NCI-H748 treated with DMSO at 0.1 percent for 48 hours (cell line): ENCODE results near the gene CFAP298.
"Not testable (repeated sequence)": the region's sequence is repeated elsewhere in the genome, so short reads cannot be mapped to it uniquely, and the experiment has no call there.

Experiments
- DNase-seq: peaks from one replicate; lab custom pipeline; 2025; lab: John Stamatoyannopoulos, UW

The CFAP298 gene

DNA sequence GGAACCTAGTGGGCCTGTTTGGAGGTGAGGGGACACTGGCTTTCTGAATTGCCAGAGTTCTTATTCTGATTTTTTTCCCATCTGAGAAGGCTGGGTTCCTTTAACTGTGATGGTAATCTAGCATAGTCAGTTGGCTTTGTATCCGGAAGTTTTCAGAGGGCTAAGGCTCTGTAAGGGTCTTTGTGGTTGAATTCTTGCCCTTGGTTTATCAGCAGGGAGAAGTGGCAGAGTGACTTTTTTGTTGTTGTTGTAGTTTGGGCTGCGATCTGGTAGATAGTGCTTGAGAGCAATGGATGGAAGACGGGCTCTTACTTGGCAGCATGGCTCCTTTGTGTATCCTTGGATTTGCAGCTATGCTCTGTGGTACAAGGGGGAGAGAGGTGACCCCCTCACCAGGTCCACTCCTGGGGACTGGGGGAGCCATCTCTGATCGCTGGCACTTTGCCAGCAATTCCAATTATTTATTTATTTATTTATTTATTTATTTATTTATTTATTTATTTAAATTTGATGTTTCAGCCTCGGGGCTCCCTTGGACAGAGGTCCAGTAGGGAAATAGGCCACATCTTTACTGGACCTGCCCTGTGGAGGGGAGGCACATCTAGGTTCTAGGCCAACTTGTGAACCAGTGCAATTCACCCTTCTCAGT lies 45.3 kb downstream of the CFAP298 start:
- no peak for DNase-seq

DNA sequence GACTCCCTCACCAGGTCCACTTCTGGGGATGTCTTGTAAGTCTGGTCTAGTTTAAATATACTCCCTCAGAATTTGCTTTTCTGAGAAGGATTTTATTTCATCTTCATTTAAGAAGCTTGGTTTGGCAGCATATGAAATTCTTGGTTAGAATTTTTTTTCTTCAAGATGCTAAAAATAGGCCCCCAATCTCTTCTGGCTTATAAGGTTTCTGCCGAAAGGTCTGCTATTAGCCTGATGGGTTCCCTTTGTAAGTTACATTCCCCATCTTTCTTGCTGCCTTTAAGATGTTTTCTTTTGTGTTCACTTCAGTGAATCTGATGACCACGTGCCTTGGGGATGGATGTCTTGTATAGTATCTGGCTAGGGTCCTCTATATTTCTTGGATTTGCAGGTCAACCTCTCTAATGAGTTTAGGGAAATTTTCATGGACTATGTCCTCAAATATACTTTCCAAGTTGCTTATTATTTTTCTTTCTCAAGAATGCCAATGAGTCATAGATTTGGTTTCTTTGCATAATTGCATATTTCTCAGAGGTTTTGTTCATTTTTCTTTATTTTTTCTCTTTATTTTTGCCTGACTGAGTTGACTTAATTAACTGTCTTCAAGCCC lies 46.2 kb downstream of the CFAP298 start:
- no peak for DNase-seq

DNA sequence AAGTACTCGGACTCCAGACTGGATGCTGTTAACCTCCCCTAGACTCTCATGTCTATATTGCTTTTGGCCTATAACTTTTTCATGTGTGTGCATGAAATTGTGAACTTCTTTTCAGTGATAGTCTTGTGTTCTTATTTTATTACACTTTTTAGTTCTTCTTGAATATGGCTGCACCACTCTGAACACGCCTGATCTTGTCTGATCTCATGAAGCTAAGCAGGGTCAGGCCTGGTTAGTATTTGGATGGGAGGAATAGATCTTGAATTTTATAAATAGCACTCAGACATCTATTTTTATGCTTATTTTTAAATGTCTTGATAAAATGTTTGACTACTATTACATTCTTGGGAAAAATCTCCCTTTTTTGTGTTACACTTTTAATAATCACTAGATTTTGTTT lies 49.3 kb downstream of the CFAP298 start:
- no peak for DNase-seq

DNA sequence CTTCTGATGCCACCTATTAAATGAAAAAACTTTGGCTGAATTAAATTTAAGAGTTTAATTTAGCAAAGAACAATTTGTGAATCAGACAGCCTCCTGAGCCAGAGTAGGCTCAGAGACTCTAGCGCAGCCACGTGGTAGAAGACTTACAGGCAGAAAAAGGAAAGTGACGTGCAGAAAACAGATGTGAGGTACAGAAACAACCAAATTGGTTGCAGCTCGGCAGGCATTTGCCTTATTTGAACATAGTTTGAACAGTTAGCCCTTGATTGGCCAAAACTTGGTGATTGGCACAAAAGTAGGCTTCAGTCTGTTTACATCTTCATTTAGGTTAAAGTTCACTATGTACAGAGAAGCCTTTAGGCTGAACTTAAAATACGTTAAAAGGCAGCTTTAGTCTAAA lies 49.8 kb downstream of the CFAP298 start:
- no peak for DNase-seq

DNA sequence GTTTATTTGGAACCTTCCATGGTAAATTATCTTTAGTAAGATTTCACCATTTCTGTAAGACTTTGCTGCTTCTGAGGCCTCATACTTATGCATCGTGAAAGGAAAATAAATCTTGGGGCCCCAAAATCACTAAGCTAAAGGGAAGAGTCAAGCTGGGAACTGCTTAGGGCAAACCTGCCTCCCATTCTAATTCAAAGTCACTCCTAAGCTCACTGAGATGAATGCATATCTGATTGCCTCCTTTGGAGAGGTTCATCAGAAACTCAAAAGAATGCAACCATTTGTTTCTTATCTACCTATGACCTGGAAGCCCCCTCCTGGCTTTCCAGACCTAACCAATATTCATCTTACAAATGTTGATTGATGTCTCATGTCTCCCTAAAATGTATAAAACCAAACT lies 50.7 kb downstream of the CFAP298 start:
- DNase-seq: not testable (repeated sequence)

DNA sequence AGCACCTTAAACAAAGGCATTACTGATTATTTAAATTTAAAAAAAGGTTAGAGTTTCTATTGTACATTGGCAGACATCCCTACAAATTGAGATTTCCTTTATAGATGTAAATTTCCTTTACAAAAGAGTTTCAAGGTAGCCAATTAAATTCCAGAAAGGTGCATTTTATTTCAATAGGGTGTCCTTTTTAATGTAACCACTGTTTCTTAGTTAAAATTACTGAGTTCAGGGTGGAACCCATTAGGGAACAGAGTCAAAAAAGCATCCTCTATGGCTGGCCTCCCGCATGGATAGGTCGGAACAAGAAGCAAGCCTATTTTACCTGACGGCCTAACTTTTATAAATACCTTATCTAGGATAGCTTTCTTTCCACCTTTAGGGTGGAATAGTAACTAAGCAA lies 51.3 kb downstream of the CFAP298 start:
- no peak for DNase-seq

DNA sequence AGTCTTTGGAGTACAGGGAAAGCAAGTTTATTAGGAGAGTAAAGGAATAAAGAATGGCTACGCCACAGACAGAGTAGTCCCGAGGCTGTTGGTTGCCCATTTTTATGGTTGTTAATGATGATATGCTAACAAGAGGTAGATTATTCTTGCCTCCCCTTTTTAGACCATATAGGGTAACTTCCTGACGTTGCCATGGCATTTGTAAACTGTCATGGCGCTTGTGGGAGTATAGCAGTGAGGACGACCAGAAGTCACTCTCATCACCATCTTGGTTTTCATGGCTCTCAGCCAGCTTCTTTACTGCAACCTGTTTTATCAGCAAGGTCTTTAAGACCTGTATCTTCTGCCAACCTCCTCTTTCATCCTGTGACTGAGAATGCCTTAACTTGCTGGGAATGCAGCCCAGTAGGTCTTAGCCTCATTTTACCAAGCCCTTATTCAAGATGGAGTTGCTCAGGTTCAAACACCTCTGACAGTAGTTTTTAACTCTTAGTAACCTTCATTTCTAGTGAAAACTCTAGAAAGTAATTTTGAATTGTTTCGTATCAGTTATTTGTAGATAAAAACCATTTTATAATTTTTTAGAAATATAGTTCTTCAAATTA lies 53.1 kb downstream of the CFAP298 start:
- DNase-seq: no peak

DNA sequence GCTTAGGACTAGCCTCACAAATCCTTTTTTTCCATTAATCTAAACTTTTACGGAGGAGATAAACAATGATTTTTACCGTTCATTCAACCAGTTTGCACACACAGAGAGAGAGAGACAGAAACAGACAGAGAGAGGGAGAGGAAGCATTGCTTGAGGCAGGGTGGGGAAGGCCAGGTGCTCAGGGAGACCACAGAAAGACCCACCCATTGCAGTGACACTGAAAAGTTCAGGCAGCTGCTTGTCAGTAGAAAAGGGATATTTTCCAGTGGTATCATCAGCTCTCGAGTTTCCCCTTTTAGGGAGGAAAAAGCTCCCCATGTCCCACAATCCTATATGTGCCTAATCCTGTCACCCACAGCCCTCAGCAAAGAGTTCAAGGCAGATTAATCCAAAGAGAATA lies 54.1 kb downstream of the CFAP298 start:
- no peak for DNase-seq

DNA sequence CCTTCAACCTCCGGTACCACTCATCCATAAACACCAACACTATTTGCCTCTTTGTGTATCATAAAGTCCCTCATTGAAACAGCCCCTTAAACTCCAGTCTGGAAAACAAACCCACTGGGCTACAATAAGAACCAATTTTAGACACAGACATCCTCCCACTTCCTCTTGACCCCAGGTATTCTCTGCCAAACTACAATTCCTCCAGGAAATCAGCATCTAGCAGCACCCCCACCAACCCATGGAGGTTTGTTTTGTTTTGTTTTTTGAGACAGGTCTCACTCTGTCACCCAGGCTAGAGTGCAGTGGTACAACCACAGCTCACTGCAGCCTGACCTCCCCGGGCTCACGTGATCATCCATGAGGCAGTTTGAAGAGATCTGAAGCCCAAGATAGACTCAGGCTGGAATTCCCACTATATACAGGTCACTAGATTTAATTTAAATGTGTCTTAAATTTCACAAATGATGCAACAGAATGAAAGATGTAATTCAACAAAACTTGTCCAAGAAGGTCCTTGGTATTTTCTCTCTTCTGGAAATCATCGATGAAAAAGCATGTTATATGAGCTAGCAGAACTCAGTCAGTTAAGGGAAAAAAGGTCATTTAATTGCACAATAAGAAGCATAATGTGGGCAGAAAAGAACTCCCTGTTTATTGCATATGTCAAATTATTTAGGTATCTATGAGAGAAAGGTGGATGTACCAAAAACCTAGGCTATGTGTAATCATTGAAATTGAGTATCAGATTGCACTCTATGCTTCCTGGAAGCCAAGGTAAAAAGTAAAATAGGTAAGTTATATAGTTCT lies 57.1 kb downstream of the CFAP298 start:
- DNase-seq: no peak

DNA sequence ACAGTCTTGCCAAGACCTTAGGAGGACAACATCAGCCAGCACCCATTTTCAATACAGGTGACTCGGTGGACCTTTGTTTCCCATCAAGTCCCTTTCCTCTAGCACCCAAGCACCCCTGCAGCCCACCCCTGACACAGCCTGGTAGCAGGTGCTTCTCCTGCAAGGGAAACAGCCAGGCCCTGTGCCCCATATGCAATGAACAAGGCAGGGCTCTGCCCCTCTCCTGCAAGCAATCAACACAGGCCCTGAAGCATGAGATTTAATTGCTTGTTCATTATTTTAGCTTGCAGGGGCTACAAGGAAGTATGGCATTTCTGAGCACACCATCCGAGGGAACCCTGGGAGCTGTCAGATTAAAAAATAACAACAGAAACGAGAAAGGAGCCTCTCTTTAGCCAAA lies 62.3 kb downstream of the CFAP298 start:
- DNase-seq: no peak

DNA sequence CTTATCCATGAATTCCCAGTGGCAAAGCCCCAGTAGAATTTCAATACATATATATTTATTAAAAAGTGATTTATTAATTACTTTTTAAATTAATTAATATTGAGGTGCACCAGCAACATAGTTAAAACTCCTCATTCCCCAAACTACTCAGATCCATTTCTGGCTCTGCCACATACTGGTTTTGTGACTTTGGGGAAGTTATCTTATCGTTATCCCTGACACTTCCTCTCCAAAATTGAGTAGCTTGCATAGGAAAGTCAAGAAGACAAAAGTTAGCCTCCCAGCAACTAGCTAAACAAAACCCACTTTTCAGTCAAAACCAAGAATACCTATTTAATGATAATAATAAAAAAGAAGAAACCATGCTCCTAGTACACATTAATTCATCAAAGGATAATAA lies 62.7 kb downstream of the CFAP298 start:
- no peak for DNase-seq
